ENCODE data around the gene C11orf58. TPM values are rescaled to one million over a fixed set of nuclear protein-coding genes. Genes with fewer than 3 reads are reported as not detected.

C11orf58 gene
- total RNA-seq, 1 donor from 2014 or later: 152 TPM

DNA sequence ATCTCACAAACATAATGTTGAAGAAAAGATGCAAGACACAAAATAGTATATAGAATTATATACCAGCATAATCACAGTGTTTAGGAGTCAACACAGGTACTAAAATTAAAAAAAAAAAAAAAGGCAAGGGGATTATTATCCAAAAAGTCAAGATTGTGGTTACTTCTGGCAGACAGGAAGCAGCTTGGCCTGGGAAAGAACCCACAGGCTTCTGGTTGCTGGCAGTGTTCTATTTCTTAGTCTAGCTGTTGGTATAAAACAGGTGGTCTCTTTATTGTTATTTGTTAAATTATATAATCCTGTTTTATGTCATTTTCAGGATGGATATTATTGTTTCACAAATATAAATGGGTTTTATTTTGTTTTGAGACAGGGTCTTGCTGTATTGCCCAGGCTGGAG, 54.0 kb downstream of the C11orf58 start:
- DNase-seq (ENCODE audit: low spot score): no peak
- no peak overlapping the region for H3K27ac Mint-ChIP-seq
- peaks cover 1% of the 10 kb centered on the region for H3K27me3 Mint-ChIP-seq (ENCODE audit: insufficient read depth)
- peaks cover 4% of the 10 kb centered on the region for H3K36me3 Mint-ChIP-seq (ENCODE audit: low read depth)
- intact Hi-C loops (cut with micrococcal nuclease): no loop called here
- no peaks in the 10 kb centered on the region for H3K9me3 Mint-ChIP-seq
- H3K4me3 Mint-ChIP-seq: no peak overlapping the region
- peaks cover 20% of the 10 kb centered on the region for H3K4me1 Mint-ChIP-seq (ENCODE audit: low read depth)

- Mint-ChIP-seq H3K27ac (no peak overlapping the region), H3K27me3 (ENCODE audit: insufficient read depth) (peaks cover 1% of the 10 kb centered on the region), H3K9me3 (no peaks in the 10 kb centered on the region), H3K4me1 (ENCODE audit: low read depth) (peaks cover 26% of the 10 kb centered on the region), H3K4me3 (no peak overlapping the region), H3K36me3 (ENCODE audit: low read depth) (peaks cover 4% of the 10 kb centered on the region)
- intact Hi-C loops (cut with micrococcal nuclease): no loop called here
- no peak for DNase-seq (ENCODE audit: low spot score)
Observed at GRCh38 chr11:16793009-16793408, 54.6 kb downstream of the C11orf58 start.

GRCh38 chr11:16793511-16793910, 55.1 kb downstream of the C11orf58 start:
- intact Hi-C loops (cut with micrococcal nuclease): no loop called here
- Mint-ChIP-seq H3K4me1 (ENCODE audit: low read depth) (peaks cover 31% of the 10 kb centered on the region), H3K36me3 (ENCODE audit: low read depth) (peaks cover 4% of the 10 kb centered on the region), H3K9me3 (no peaks in the 10 kb centered on the region), H3K27me3 (ENCODE audit: insufficient read depth) (peaks cover 1% of the 10 kb centered on the region), H3K27ac (no peak overlapping the region), H3K4me3 (no peak overlapping the region)
- no peak for DNase-seq (ENCODE audit: low spot score)

GRCh38 chr11:16794047-16794818, 55.8 kb downstream of the C11orf58 start:
- DNase-seq (ENCODE audit: low spot score): no peak
- intact Hi-C loops (cut with micrococcal nuclease): no loop called here
- Mint-ChIP-seq H3K9me3 (no peaks in the 10 kb centered on the region), H3K27ac (no peak overlapping the region), H3K4me3 (no peak overlapping the region), H3K4me1 (ENCODE audit: low read depth) (peaks cover 33% of the 10 kb centered on the region), H3K36me3 (ENCODE audit: low read depth) (peaks cover 4% of the 10 kb centered on the region), H3K27me3 (ENCODE audit: insufficient read depth) (peaks cover 1% of the 10 kb centered on the region)

DNA sequence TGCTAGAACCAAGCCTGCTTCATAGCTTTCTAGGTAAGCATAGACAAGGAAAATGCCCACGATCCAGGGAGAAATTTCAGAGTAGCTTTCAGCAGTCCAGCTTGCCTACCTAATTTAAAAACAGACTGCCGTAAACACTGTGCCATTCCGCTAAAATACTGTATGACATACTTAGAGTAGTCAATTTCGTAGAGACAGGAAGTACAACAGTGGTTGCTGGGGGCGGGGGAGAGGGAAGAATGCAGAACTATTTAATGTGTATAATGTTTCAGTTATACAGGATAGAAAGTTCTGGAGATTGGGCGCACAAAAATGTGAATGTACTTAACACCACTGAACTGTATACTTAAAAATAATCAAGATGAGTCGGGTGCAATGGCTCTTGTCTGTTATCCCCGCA, 56.7 kb downstream of the C11orf58 start:
- H3K27me3 Mint-ChIP-seq (ENCODE audit: insufficient read depth): peaks cover 1% of the 10 kb centered on the region
- peaks cover 4% of the 10 kb centered on the region for H3K36me3 Mint-ChIP-seq (ENCODE audit: low read depth)
- H3K4me1 Mint-ChIP-seq (ENCODE audit: low read depth): peaks cover 39% of the 10 kb centered on the region
- intact Hi-C loops (cut with micrococcal nuclease): no loop called here
- no peak overlapping the region for H3K4me3 Mint-ChIP-seq
- DNase-seq (ENCODE audit: low spot score): no peak
- H3K27ac Mint-ChIP-seq: no peak overlapping the region
- no peaks in the 10 kb centered on the region for H3K9me3 Mint-ChIP-seq

GRCh38 chr11:16796311-16796710, 57.9 kb downstream of the C11orf58 start:
- no peak for DNase-seq (ENCODE audit: low spot score)
- Mint-ChIP-seq H3K36me3 (ENCODE audit: low read depth) (peaks cover 4% of the 10 kb centered on the region), H3K9me3 (no peaks in the 10 kb centered on the region), H3K4me3 (no peak overlapping the region), H3K27me3 (ENCODE audit: insufficient read depth) (peaks cover 1% of the 10 kb centered on the region), H3K4me1 (ENCODE audit: low read depth) (peaks cover 44% of the 10 kb centered on the region), H3K27ac (no peak overlapping the region)
- intact Hi-C loops (cut with micrococcal nuclease): no loop called here

DNA sequence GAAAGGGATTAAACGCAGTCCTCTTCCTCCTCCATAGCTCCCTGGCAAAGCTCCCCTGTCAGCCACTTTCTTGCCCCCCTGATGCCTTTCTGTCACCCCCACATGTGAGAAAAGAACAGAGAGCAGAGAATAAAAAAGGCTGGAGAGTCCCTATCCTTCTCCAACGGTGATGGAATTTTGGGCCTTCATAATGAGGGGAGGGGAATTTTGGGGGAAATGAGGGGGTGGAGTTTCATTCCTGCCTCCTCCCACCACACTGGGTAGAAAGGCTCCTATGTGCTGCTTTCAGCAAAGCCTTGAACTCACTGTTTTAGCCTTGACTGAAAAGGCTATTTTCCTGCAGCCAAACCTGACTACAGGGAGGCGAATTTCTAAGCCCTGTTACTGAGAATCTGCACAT, 59.3 kb downstream of the C11orf58 start:
- intact Hi-C loops (cut with micrococcal nuclease): no loop called here
- peaks cover 1% of the 10 kb centered on the region for H3K27me3 Mint-ChIP-seq (ENCODE audit: insufficient read depth)
- H3K36me3 Mint-ChIP-seq (ENCODE audit: low read depth): peaks cover 4% of the 10 kb centered on the region
- H3K27ac Mint-ChIP-seq: peak overlapping the region; percentile 42
- peaks cover 35% of the 10 kb centered on the region for H3K4me1 Mint-ChIP-seq (ENCODE audit: low read depth)
- no peak for DNase-seq (ENCODE audit: low spot score)
- H3K4me3 Mint-ChIP-seq: no peak overlapping the region
- no peaks in the 10 kb centered on the region for H3K9me3 Mint-ChIP-seq

GRCh38 chr11:16799221-16799620, 60.8 kb downstream of the C11orf58 start:
- intact Hi-C loops (cut with micrococcal nuclease): no loop called here
- Mint-ChIP-seq H3K27me3 (ENCODE audit: insufficient read depth) (no peaks in the 10 kb centered on the region), H3K4me1 (ENCODE audit: low read depth) (peaks cover 35% of the 10 kb centered on the region)

GRCh38 chr11:16799890-16800289, 61.4 kb downstream of the C11orf58 start:
- Mint-ChIP-seq H3K27me3 (ENCODE audit: insufficient read depth) (no peaks in the 10 kb centered on the region), H3K9me3 (no peaks in the 10 kb centered on the region), H3K36me3 (ENCODE audit: low read depth) (peaks cover 4% of the 10 kb centered on the region), H3K4me3 (no peak overlapping the region), H3K27ac (no peak overlapping the region), H3K4me1 (ENCODE audit: low read depth) (peaks cover 34% of the 10 kb centered on the region)
- no peak for DNase-seq (ENCODE audit: low spot score)
- intact Hi-C loops (cut with micrococcal nuclease): no loop called here

More at GRCh38 chr11:16799221-16799620, 60.8 kb downstream of the C11orf58 start:
- H3K27ac Mint-ChIP-seq: no peak overlapping the region
- peaks cover 4% of the 10 kb centered on the region for H3K36me3 Mint-ChIP-seq (ENCODE audit: low read depth)
- H3K4me3 Mint-ChIP-seq: no peak overlapping the region
- H3K9me3 Mint-ChIP-seq: no peaks in the 10 kb centered on the region
- DNase-seq (ENCODE audit: low spot score): no peak

GRCh38 chr11:16800382-16800781, 61.9 kb downstream of the C11orf58 start:
- H3K27ac Mint-ChIP-seq: no peak overlapping the region
- no peak for DNase-seq (ENCODE audit: low spot score)
- H3K9me3 Mint-ChIP-seq: no peaks in the 10 kb centered on the region
- no peak overlapping the region for H3K4me3 Mint-ChIP-seq
- H3K27me3 Mint-ChIP-seq (ENCODE audit: insufficient read depth): no peaks in the 10 kb centered on the region
- intact Hi-C loops (cut with micrococcal nuclease): no loop called here
- H3K4me1 Mint-ChIP-seq (ENCODE audit: low read depth): peaks cover 29% of the 10 kb centered on the region
- peaks cover 1% of the 10 kb centered on the region for H3K36me3 Mint-ChIP-seq (ENCODE audit: low read depth)

DNA sequence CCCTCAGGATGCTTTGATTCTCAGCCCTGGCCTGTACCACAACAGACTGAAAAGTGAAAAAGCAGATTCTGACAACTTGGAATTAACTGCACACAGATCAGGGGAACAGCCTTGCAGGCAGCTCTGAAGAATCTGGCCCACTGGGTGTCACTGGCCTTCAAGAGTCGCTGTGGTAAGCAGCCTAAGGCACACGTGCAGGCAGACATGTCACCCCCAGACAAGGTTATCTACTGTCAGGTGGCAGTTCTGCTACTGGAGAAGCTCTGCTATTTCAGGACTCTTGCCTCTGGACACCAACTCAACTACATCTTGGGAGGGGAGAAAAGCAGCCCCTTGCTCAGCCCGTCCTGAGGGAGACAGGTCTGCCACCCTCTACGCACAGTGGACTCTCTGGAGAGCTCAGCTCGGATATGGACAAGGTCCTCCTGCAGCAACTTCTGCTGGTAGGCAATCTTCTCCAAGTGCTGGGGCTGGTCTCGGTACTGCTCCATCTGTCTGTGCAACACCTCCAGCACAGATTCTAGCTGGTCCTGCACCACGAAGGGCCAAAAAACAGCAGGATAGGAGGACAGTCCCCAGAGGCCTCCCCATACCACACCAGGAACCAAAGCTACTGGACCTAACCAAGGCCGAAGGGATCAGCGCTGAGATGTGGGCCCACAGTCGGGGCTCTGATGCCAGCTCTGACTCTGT, 63.0 kb downstream of the C11orf58 start:
- no peaks in the 10 kb centered on the region for H3K36me3 Mint-ChIP-seq (ENCODE audit: low read depth)
- no peak overlapping the region for H3K4me3 Mint-ChIP-seq
- H3K27ac Mint-ChIP-seq: no peak overlapping the region
- DNase-seq (ENCODE audit: low spot score): no peak
- peaks cover 28% of the 10 kb centered on the region for H3K4me1 Mint-ChIP-seq (ENCODE audit: low read depth)
- no peaks in the 10 kb centered on the region for H3K27me3 Mint-ChIP-seq (ENCODE audit: insufficient read depth)
- H3K9me3 Mint-ChIP-seq: no peaks in the 10 kb centered on the region
- intact Hi-C loops (cut with micrococcal nuclease): no loop called here

- intact Hi-C loops (cut with micrococcal nuclease): no loop called here
- Mint-ChIP-seq H3K9me3 (no peaks in the 10 kb centered on the region), H3K4me1 (ENCODE audit: low read depth) (peaks cover 11% of the 10 kb centered on the region), H3K4me3 (no peak overlapping the region), H3K27ac (no peak overlapping the region), H3K36me3 (ENCODE audit: low read depth) (no peaks in the 10 kb centered on the region), H3K27me3 (ENCODE audit: insufficient read depth) (no peaks in the 10 kb centered on the region)
- DNase-seq (ENCODE audit: low spot score): no peak
Observed at GRCh38 chr11:16804104-16804947, 65.9 kb downstream of the C11orf58 start.

DNA sequence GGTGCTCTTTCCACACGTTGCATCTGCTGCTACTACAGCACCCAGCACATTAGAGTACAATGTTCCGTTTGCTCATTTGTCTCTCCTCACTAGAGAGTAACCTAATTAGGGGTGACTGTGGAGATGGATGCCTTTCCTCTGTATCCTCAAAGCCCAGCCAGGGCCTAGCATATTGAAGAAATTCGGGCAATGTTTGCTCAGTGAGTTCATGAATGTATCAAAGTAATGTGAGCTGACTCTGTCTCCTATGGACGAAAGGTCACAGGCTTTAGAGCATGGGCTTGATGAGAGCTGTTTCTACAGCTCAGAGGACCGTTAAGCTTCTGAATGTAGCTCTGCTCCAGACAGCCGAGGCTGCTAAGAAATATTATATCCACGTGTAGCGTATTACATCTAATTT, 67.5 kb downstream of the C11orf58 start:
- H3K4me1 Mint-ChIP-seq (ENCODE audit: low read depth): no peaks in the 10 kb centered on the region

More for the DNA sequence above, 67.5 kb downstream of the C11orf58 start:
- no peaks in the 10 kb centered on the region for H3K27me3 Mint-ChIP-seq (ENCODE audit: insufficient read depth)
- H3K36me3 Mint-ChIP-seq (ENCODE audit: low read depth): no peaks in the 10 kb centered on the region
- no peaks in the 10 kb centered on the region for H3K9me3 Mint-ChIP-seq
- no peak for DNase-seq (ENCODE audit: low spot score)
- no peak overlapping the region for H3K27ac Mint-ChIP-seq
- no peak overlapping the region for H3K4me3 Mint-ChIP-seq
- intact Hi-C loops (cut with micrococcal nuclease): no loop called here

Measured in activated T-helper 1 cell treated with anti-CD3 and anti-CD28 coated beads, Interleukin-12 subunit alpha, Interleukin-12 subunit beta, Interleukin-2, Interleukin-4 antibody, amounts not matched to agents 30 ng/mL and 10 ng/mL and 1 ng/mL, durations not matched to agents 14 hours and 24 hours and 36 hours (primary cell).